ENCODE data around the gene EFL1. TPM values are rescaled to one million over a fixed set of nuclear protein-coding genes. Genes with fewer than 3 reads are reported as not detected.

The EFL1 gene
- total RNA-seq, 2 experiments from 2014 or later = 7.1 to 7.8 TPM

- no peaks in the 10 kb centered on the region for H3K27me3 ChIP-seq (ENCODE audit: control insufficient read depth in 1 of 2, insufficient read depth in 2 of 2, low read length in 2 of 2)
- no peak overlapping the region for H3K4me3 Mint-ChIP-seq
- H3K4me1 ChIP-seq (ENCODE audit: insufficient read depth, low read length) = no peaks in the 10 kb centered on the region
- H3K27ac ChIP-seq (ENCODE audit: low read depth in 1 of 2, low read length in 2 of 2) = no peak overlapping the region
- H3K36me3 ChIP-seq (ENCODE audit: insufficient read depth, low read length) = peaks cover 4% of the 10 kb centered on the region
- CTCF ChIA-PET = no interaction called here
- ATAC-seq (ENCODE audit: poor library complexity) (no peak), DNase-seq (no peak)
- H3K4me1 Mint-ChIP-seq (ENCODE audit: low read depth) = peaks cover 6% of the 10 kb centered on the region
- H3K4me3 ChIP-seq (ENCODE audit: low read length) = no peak overlapping the region
- no peaks in the 10 kb centered on the region for H3K9me3 Mint-ChIP-seq
- intact Hi-C loops (cut with DNase I, micrococcal nuclease) = no loop called here
- H3K9me3 ChIP-seq (ENCODE audit: control insufficient read depth in 1 of 2, insufficient read depth in 1 of 2, low read length in 2 of 2) = no peaks in the 10 kb centered on the region
- no peaks in the 10 kb centered on the region for H3K27me3 Mint-ChIP-seq
- TF ChIP-seq, protein P1, sequence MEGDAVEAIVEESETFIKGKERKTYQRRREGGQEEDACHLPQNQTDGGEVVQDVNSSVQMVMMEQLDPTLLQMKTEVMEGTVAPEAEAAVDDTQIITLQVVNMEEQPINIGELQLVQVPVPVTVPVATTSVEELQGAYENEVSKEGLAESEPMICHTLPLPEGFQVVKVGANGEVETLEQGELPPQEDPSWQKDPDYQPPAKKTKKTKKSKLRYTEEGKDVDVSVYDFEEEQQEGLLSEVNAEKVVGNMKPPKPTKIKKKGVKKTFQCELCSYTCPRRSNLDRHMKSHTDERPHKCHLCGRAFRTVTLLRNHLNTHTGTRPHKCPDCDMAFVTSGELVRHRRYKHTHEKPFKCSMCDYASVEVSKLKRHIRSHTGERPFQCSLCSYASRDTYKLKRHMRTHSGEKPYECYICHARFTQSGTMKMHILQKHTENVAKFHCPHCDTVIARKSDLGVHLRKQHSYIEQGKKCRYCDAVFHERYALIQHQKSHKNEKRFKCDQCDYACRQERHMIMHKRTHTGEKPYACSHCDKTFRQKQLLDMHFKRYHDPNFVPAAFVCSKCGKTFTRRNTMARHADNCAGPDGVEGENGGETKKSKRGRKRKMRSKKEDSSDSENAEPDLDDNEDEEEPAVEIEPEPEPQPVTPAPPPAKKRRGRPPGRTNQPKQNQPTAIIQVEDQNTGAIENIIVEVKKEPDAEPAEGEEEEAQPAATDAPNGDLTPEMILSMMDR (IDR thresholded peaks at IDR 0.05) = no peak
- POLR2A ChIA-PET = no interaction called here
- H3K36me3 Mint-ChIP-seq (ENCODE audit: low read depth) = peaks cover 26% of the 10 kb centered on the region
- H3K27ac Mint-ChIP-seq = no peak overlapping the region
These were observed 93.8 kb downstream of the EFL1 start for GRCh38 chr15:82168757-82169156.

GRCh38 chr15:82168296-82168695 lies 94.2 kb downstream of the EFL1 start:
- Histone ChIP-seq H3K4me3 (ENCODE audit: low read length) (no peak overlapping the region), H3K4me1 (ENCODE audit: insufficient read depth, low read length) (no peaks in the 10 kb centered on the region), H3K9me3 (ENCODE audit: control insufficient read depth in 1 of 2, insufficient read depth in 1 of 2, low read length in 2 of 2) (no peaks in the 10 kb centered on the region), H3K36me3 (ENCODE audit: insufficient read depth, low read length) (peaks cover 9% of the 10 kb centered on the region), H3K27ac (ENCODE audit: low read depth in 1 of 2, low read length in 2 of 2) (no peak overlapping the region), H3K27me3 (ENCODE audit: control insufficient read depth in 1 of 2, insufficient read depth in 2 of 2, low read length in 2 of 2) (no peaks in the 10 kb centered on the region)
- DNase-seq (no peak), ATAC-seq (ENCODE audit: poor library complexity) (no peak)
- CTCF ChIA-PET = no interaction called here
- H3K27me3 Mint-ChIP-seq = no peaks in the 10 kb centered on the region
- TF ChIP-seq, protein P1 (IDR thresholded peaks at IDR 0.05) = no peak
- no peak overlapping the region for H3K27ac Mint-ChIP-seq
- H3K4me1 Mint-ChIP-seq (ENCODE audit: low read depth) = peaks cover 6% of the 10 kb centered on the region
- no peaks in the 10 kb centered on the region for H3K9me3 Mint-ChIP-seq
- peaks cover 27% of the 10 kb centered on the region for H3K36me3 Mint-ChIP-seq (ENCODE audit: low read depth)
- H3K4me3 Mint-ChIP-seq = no peak overlapping the region
- intact Hi-C loops (cut with DNase I, micrococcal nuclease) = no loop called here
- POLR2A ChIA-PET = no interaction called here

GRCh38 chr15:82165948-82166376 lies 96.6 kb downstream of the EFL1 start:
- ATAC-seq (ENCODE audit: poor library complexity) (no peak), DNase-seq (no peak)
- Histone ChIP-seq H3K4me3 (ENCODE audit: low read length) (no peak overlapping the region), H3K9me3 (ENCODE audit: control insufficient read depth in 1 of 2, insufficient read depth in 1 of 2, low read length in 2 of 2) (no peaks in the 10 kb centered on the region), H3K4me1 (ENCODE audit: insufficient read depth, low read length) (no peaks in the 10 kb centered on the region), H3K36me3 (ENCODE audit: insufficient read depth, low read length) (peaks cover 29% of the 10 kb centered on the region), H3K27ac (ENCODE audit: low read depth in 1 of 2, low read length in 2 of 2) (no peak overlapping the region), H3K27me3 (ENCODE audit: control insufficient read depth in 1 of 2, insufficient read depth in 2 of 2, low read length in 2 of 2) (no peaks in the 10 kb centered on the region)
- ChIA-PET CTCF (interaction anchor here (1.1 kb wide), 1 partner anchor 15 kb away, joined by 3 read pairs; no protein-coding TSS in a partner anchor), POLR2A (no interaction called here)
- intact Hi-C loops (cut with DNase I, micrococcal nuclease) = no loop called here
- Mint-ChIP-seq H3K36me3 (ENCODE audit: low read depth) (peaks cover 50% of the 10 kb centered on the region), H3K4me1 (ENCODE audit: low read depth) (peaks cover 6% of the 10 kb centered on the region), H3K27me3 (no peaks in the 10 kb centered on the region), H3K9me3 (no peaks in the 10 kb centered on the region), H3K4me3 (no peak overlapping the region), H3K27ac (no peak overlapping the region)
- TF ChIP-seq, protein P1 (IDR thresholded peaks at IDR 0.05) = no peak
